ENCODE data around the gene B9D1. TPM values are rescaled to one million over a fixed set of nuclear protein-coding genes. Genes with fewer than 3 reads are reported as not detected.
A peak's percentile ranks its signal among the peaks of the same experiment; 100 is the strongest.

B9D1 gene
- total and polyA plus RNA-seq, 11 donors = 5.6 to 27.9 (median 10.7) TPM

- intact Hi-C loops (cut with DNase I) = loop anchor here in 1 of 10 donors (1.0 kb wide), 1 partner anchor 21 kb away; no protein-coding TSS in a partner anchor
- Histone ChIP-seq H3K36me3 (peaks cover 0 to 55% (median 27%) of the 10 kb centered on the region in 9 donors), H3K4me1 (peaks cover 0 to 63% (median 32%) of the 10 kb centered on the region in 12 donors), H3K27ac (peak overlapping the region in 10 of 12 donors; percentile 28 to 73 (median 51)), H3K27me3 (peaks cover 0 to 30% (median 0%) of the 10 kb centered on the region in 9 donors), H3K4me3 (no peak overlapping the region), H3K9me3 (no peaks in the 10 kb centered on the region)
- DNase-seq (no peak), ATAC-seq (no peak)
- WGBS, 4 donors = 72 to 79% (median 75%) methylated on average over 3 of the region's 3 CpGs
- TF ChIP-seq POLR2A (IDR thresholded peaks at IDR 0.05) = no peak
- TF ChIP-seq CTCF (IDR thresholded peaks at IDR 0.05) = no peak
Observed at GRCh38 chr17:19316761-19317358, 45.7 kb downstream of the B9D1 start.

GRCh38 chr17:19315104-19315503, 47.4 kb downstream of the B9D1 start:
- Histone ChIP-seq H3K9me3 (no peaks in the 10 kb centered on the region), H3K27ac (peak overlapping the region in 1 of 12 donors; percentile 83), H3K4me1 (peaks cover 0 to 56% (median 39%) of the 10 kb centered on the region in 12 donors), H3K27me3 (peaks cover 0 to 32% (median 0%) of the 10 kb centered on the region in 9 donors), H3K4me3 (no peak overlapping the region), H3K36me3 (peaks cover 0 to 61% (median 33%) of the 10 kb centered on the region in 9 donors)
- TF ChIP-seq POLR2A (IDR thresholded peaks at IDR 0.05) (no peak), CTCF (IDR thresholded peaks at IDR 0.05) (no peak)
- DNase-seq (no peak), ATAC-seq (no peak)
- intact Hi-C loops (cut with DNase I) = no loop called here
- 93 to 97% (median 96%) methylated on average over 4 of the region's 4 CpGs for WGBS, 4 donors

- H3K36me3 ChIP-seq = peaks cover 0 to 63% (median 37%) of the 10 kb centered on the region in 9 donors
- H3K27me3 ChIP-seq = peaks cover 0 to 39% (median 0%) of the 10 kb centered on the region in 9 donors
- TF ChIP-seq POLR2A (IDR thresholded peaks at IDR 0.05) (no peak), CTCF (IDR thresholded peaks at IDR 0.05) (no peak)
- DNase-seq (no peak), ATAC-seq (peak in 1 of 4 donors; percentile 40)
- peaks cover 0 to 59% (median 39%) of the 10 kb centered on the region in 12 donors for H3K4me1 ChIP-seq
- no peaks in the 10 kb centered on the region for H3K9me3 ChIP-seq
- intact Hi-C loops (cut with DNase I) = loop anchor here in 1 of 10 donors (5.0 kb wide), 1 partner anchor 448 kb away; no protein-coding TSS in a partner anchor
- H3K4me3 ChIP-seq = no peak overlapping the region
- peak overlapping the region in 9 of 12 donors; percentile 4 to 85 (median 51) for H3K27ac ChIP-seq
- 51 to 70% (median 60%) methylated on average over 11 to 12 of the region's 12 CpGs for WGBS, 4 donors
Observed at GRCh38 chr17:19313746-19314651, 48.5 kb downstream of the B9D1 start.

All from heart left ventricle (tissue), 16 donors.